ENCODE data around the gene AKAIN1.

Gene AKAIN1, protein sequence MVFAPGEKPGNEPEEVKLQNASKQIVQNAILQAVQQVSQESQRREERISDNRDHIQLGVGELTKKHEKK

DNA sequence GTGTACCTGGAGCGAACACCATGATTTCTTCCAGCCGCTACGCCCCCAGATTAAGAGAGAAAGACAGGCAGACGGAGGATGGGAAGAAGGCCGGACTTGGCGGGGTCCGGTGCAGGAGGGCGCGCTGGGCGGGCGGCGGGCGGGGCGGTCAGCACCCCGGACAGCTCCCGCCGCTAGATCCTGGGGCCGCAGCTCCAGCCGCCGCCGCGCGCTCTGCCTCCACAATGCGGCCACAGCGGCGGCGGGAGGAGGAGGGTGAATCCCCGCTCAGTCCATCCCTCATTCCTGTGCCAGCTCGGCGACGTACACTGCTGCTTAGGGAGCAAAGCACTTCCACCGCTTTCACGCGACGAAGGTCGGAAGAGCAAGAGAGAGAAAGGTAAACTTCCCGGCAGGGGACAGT is at the start of gene AKAIN1:
Gene AKAIN1, minus strand, starts transcription at position 226 of the 403 bp plus-strand sequence. Its CDS starts 204 bp downstream, at position 22.
- DNase-seq = no peak

DNA sequence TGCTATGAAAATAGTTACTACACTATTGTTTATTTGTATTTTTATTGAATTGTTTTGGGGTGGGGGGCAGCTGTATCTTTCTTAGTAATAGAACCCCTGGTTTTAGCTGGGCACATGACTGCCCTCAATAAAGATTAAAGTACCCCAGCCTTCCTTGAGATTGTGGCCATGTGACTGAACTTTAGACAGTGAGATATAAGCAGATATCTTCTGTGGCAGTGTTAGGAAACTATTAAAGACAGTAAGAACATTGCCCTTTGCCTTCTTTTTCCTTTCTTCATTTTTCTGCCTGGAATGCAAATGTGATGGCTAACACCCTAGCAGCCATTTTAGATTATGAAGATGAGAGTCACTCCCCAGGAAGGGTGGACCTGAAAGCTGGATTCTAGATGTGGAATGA is 47.9 kb upstream of the AKAIN1 start:
- no peak for DNase-seq

DNA sequence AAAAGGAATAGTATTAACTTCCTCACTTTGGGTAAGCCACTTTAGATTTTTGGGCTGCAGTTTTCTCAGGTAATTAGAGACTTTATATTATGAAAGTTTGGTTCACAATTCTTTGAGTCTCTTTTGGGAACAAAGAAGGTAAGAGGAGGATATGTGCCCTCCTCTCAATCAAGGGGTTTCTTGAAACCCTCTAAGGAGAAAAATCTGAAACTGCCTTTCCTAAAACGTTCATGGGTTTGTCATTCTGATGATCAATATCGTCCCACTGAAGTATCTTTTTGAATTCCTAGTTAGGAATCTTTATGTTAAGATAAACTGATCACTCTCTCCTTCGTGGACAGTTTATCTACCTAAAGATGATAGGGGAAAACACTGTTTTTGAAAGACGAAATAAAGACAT is 42.4 kb upstream of the AKAIN1 start:
- no peak for DNase-seq

DNA sequence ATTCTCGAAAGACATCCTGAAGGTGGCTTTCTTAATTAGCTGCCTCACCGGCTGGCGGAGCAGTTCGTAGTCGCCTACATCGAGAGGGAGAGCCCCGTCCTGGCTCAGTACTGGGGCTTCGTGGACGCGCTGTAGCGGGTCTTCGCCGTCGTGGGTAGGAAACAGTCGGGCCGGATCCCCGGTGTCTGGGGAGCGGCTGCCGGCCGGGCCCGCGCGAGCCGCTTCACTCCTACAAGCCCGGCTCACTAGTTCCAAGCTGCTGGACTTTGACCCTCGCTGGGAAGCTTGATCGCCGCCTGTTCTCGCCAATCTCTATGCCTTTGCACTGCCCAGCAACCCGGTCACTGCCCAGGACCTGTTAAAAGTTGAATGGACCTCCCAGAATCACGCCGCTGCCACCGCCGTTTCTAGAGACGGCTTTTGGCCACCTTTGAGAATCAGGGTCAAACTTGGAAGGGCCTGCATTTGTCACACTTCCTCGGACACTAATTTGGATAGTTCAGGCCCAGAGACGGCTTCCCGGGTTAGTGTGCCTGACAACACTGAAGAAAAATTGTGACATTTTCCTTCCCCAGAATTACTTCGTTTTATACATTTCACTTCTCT is 41.4 kb upstream of the AKAIN1 start:
- peak; percentile 57 for DNase-seq

DNA sequence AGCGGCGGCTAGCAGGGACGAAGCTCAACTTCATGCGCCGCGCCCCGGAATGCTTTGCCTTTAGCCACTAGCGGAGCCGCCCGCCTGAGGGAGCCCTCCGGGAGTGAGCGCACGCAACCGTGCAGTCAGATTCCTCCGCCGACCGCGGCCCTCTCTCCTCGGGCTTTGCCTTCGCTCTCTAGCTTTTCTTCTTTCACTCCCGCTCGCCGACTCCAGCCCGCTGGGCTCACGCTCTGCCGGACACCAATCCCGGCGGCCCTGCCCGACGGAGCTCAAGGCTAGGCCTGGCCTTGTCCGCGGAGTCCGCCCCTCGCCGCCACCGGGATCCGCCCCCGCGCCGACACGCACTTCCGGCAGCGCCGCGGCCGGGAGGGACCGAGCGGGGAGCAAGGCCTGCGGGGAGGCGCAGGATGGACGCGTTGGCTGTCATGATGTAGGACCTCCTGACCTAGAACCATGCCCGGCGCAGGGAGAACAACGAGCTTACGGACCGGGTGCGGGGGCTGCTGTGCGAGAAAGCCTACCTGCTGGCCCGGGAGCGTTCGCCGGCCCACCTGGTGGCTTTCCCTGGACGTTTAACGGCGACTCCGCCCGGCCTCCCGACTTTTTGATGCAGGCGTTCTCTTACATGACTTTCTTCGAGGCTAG is 40.8 kb upstream of the AKAIN1 start:
- DNase-seq = peak; percentile 87

DNA sequence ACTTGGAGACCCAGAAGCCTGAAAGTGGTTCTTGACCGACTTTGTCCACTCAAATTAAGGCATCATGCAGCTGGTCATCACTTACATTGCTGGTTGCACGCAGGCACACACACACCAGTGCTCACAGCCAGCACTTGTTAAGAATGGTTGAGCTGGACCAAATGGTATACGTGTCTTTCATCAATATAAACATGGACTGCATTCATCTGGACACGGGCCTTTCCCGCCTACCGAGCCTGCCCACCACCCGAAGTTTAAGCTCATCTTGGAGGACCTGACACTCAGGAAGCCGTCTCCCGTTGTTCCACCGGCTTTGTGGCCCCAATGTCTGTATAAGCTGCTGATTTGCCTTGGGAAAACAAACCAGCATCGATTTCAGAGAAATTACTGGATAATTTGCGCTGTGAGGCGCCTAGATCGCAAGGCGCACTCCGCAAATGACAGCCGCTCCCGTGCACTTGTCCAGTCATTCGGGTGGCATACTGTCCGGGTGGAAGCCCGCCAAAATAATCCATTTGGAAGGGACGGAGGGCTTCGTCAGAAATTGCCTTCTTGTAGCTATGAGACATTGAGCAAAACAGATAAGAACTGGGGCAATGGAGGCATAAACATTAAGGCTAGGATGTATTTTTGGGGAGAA is 40.1 kb upstream of the AKAIN1 start:
- no peak for DNase-seq

DNA sequence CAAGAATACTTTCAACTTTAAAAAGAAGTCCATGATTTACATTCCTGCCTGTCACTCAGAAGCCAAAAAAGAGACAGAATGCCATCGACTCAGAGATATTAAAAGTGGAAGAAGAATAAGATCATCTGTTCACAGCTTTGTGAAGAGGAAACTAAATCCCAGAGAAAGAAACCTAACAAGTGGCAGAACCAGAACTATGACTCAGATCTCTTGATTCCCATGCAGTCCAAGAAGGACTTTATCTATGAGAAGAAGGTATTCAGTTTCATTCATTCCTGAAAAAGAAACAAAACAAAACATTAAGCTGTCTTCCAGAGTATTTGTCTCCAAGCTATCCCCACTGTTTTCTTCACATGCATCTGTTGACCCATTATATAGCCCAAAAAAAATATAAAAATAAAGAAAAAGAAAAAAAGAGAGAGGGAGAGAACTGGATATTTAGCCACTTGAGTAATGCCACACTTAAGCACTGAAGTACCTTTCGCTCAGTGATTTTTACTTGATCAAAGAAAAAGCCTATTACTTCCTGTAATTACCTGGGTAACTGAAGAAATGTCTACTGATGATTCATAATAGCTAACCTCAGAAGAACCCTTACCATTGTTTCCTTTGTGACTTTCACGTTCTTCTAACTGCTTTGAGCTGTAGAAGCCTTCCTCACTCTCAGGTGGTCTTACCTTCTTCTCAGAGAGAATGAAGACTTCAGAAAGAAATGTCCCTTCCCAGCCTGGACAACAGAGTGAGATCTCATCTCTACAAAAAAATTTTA is 17.7 kb upstream of the AKAIN1 start:
- no peak for DNase-seq

DNA sequence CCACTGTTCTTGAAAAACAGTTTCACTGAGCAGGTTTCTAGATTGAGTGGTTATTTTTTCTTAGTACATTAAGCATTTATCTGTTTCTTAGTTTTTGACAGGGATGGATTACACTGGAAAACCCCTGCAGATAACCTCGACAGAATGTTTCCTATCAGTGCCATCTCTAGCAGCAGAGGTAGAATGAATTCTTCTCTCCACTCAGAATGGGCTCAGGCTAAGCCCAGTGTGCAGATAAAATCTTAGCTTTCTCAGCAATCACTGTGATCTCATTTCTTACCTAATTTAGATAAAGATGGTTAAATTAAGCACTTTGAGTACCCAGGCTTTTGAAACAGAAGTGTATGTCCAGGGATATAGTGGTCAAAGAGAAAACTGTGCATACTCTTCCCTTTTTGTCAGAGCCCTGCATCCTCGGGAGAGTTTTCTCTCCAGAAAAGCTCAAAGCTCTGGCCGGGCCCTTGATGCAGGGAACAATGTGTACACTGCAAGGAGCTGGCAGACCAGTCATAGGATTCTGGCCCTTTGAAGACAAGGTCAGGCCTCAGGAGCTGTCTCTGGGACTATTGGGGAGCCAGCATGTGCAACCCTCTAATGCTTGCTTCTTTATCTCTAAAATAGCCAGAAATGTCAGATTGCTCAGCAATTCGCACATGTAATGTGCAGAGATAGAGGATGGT is 10.6 kb upstream of the AKAIN1 start:
- no peak for DNase-seq

DNA sequence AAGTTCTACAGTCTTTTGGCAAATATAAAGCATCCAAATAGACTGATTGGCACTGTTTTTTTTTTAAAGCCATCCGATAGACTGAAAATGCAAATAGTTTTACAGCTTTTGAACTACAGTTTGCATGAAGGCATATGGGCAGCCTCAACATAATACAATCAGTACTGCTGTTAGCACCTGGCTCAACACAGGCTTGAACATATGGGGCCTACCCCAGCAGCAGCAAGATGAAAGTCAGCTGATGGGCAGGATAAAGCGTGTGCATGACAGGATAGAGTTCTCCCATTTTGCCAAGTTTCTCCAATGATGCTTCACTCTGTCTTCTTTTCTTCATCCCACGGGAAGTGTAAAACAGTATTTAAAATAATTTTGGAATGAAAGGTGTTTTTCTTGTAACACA is 1.3 kb upstream of the AKAIN1 start:
- no peak for DNase-seq

DNA sequence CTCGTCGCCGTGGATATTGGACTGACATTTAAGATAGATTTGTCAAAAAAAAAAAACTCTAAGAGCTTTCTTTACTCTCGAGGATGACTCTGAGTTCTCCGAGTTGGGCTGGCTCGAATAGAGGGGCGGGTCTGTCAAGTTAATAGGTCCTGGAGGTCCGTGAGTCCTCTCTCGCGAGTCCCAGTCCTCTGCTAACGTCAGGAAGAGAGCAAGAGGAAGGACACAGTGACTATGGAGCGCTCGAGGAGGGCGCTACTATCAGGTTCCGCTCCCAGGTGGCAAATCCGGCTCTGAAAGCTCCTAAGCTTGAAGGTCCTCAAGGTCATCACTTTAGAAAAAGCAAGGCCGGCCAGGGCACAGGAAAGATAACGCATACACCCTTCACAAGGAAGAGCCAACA is 404 bp upstream of the AKAIN1 start:
- no peak for DNase-seq

DNA sequence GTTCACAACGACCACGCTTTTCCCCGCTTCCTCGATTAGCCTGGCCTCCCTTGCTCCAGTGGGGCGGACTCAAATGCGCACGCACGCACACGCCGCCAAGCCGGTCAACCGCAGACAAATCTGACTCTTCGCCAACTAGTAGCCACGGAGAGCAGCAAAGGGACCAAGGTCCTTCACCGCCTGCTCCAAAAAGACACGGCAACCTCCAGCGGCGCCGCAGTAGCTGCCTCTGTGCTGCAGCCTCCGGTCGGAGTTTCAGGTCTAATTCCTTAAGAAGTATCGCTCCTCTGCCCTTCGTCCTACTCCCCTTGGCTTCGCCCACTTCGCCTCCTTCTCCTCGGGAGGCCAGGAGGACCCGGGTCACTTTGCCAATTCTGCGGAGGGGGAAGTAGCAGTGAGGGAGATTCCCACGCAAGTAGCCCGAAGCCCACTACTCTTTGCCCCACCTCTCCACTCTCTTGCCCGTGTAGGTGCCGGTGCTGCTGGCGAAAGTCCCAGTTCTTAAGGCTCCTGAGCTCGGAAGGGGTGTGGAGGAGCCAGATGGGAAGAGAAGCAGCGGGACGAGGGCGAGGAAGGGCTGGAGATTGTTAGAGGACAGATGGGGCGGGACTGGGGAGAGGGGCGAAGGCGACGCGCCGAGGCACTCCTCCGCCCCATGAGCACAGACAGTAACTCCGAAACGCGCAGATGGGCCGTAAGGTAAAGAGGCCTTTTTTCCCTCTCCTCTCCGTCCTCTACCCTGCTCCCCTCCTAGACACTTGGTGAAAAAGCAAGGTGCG is 615 bp downstream of the AKAIN1 start:
- no peak for DNase-seq

DNA sequence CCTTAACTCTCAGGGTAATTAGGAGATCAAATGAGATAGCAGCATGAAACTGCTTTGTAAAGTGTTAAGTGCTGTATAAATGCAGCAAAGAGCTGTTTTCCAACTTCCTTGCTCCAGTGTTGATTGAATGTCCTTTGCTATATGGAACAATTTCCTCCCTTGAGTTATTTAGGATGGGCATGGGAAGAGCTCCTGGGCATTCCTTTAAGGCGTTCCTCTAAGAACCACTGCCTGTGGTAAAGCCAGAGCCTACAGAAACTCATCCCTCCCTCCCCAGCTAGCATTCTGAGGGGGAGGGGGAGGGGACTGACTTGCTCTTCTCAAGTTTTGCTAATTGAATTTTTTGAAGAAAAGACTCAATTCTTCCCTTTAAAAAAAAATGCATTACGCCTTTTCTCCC is 1.4 kb downstream of the AKAIN1 start:
- DNase-seq = no peak

DNA sequence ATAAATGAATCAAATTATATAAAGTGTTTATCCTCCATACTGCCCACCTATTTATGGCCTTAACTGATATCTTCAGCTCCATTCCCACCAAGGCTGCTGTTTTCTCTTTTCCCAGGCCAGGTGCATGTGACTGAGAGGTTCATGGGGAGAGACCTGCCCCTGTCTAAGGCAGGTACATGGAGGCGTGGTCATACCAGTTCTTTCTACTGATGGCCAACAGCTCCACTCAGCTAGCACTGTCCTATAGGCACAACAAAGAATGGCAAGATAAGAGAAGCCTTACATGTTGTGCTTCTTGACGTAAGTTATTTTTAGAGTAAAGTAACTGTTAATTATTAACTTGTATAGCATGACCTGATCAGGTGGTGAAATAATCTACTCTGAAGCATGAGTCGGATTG is 16.8 kb downstream of the AKAIN1 start:
- DNase-seq = no peak

DNA sequence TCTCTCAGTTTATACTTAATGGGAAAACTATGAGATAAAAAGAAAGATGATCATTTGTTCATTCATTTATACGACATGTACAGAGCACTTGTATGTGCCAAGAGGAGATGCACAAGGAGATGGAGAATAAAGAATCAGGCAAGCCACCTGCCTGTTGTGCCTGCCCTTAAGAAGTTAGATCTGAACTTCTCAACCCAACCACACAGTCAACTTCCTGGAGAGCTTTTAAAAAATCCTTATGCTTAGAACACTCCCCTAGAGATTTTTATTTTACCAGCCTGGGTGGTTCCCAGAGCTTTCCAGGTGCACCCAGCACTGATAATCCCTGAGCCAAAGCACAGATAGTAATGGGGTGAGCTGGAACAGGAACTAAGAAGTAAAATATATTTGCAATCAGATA is 18.5 kb downstream of the AKAIN1 start:
- no peak for DNase-seq

DNA sequence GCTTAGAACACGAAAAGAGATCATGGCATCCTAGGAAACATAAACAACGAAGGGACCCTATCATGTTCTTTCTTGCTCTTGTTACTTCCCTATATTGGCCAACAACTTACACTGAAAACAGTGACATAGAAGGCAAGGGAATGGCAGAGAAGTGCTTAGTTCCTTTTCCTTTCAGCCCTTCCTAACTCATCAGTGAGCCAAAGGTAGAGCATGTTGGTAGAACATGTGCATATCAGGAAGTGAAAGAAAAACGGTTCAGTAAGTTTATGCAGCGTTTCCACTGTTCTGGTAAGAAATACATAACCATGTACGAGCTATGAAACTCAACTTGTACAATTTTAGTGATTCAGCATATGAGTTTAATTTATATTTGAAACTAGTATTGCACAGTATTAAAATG is 21.7 kb downstream of the AKAIN1 start:
- no peak for DNase-seq

DNA sequence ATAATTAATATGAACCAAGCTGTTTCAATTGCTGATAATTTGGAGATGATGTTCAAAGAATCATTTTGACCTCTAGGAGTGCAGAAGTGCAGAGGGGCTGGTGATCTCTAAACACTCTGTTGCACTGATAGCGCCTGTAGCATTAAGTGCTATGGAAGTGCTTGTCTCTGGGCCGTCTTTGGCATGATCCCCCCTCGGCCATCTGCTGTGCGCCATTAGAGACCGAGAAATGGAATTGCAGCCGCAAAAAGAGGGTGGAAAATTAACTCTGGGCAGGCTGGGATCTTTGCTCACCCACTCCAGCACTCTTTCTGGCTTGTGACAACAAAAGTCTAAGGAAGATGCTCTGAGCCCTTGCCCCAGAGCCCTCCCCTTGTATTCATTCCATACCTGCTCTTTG is 23.4 kb downstream of the AKAIN1 start:
- DNase-seq = no peak

DNA sequence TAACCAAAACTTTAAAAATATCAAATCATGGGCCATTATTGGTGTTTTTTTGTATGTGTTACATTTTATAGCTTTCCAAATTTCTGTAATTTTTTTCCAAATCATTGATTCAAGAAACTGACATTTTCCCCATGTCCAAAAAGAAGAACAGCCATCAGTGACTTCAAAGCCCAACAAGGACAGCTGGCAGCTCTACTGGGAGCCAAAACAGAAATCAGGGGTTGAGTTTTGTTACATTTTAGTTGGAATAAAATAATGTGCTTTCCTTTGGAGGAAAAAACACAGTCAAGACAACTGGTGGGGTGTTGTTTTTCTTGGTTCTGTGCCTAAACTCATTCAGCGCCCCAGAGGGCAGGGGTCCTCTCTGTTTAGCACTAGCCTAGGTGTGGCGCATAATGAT is 23.8 kb downstream of the AKAIN1 start:
- no peak for DNase-seq

DNA sequence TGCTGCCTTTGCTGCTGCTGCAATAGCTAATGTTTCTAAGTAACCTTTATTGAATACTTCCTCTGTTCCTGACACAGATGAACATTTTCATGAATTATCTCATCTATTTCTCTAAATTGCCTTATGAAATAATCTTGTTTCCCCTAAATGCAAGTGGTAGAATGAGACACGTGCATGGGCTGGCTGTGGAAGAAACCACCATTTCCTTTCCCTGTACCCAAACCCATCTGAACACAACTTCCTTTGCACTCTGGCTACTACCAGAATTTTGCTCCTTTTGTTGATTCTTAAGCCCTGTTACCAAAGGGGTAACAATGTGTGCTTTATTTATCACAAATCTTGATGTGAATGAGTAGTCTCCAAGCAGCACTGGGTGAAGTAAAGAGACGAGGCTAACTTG is 29.2 kb downstream of the AKAIN1 start:
- no peak for DNase-seq

DNA sequence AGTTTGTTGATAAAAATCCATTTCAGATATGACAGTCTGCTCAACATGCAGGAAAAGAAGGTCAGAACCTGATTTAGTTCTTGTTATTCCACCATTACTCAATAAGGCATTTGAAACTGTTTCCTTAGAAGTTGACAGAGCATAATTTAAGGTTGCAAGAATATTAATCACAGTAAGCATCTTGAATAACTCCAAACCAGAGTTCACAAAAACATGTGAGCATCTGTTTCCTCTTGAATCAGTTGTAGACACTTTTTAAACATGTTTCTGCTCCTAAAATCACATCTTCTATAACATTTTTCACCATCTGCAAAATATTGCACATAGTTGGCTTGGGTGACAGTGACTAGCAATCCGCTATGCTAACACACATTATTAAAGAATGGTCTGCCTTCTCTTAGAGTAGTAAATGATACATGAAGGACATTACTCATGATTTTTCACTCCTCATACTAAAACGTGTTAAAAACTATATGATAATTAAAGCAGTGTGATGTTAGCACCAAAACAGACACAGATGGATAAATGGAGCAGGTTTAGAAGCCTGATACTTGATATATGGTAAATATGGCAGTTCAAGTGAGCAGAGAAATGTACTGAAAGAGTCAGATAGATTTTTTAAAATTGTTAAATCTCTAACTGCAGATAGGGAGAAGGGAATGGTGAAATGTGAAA is 30.3 kb downstream of the AKAIN1 start:
- no peak for DNase-seq

DNA sequence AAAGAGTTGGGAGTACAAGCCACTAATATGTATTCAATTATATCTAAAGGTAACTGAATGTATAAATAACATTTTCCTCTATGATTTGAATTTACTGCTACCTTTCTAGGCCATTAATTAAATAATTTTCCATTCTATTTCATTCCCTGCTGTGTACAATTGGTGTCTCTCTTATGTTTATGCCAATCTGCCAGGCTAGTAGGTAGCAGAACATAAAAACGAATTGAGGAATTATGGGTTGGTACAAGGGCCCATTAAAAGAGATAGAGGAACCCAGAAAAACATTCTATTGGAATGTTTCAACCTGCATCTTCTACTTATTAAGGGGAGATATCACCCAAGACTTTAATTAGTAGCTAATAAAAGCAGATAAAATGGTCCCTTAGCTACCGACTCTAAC is 32.2 kb downstream of the AKAIN1 start:
- DNase-seq = no peak

DNA sequence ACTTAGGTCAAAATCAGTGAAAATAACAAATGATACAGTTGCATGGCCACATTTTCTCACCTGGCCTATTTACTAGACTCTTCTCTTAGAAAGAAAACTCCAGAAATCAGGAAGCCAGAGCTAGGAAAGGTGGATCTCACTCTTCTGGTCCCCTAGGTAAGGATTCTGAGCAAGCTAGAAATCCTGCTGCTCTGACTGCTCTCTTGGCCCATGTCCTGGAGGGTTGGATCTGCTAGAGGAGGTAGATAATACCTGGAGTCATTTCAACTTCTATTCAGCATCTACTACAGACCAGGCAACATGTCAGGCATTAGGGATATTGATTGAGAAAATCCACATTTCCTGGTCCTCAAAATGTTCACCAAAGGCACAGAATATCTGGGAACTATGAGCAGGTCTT is 34.9 kb downstream of the AKAIN1 start:
- no peak for DNase-seq

DNA sequence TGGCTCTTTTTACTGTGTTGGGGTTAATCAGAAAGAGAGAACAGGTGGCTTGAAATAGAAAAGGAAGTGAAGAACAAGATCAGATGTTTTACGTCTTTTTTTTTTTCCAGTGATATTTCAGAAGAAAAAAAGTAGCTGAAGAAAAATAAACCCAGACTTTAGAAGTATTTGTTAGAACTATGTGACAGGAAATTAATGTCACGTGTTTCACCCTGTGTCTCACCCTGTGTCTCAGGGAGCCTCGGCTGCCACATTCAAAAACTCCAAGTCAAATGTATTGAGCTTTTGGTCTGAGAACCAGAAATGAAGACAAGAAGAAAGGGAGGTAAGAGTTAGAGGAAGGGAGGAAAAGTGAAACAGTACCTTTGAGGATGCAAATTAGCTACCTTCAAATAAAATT is 38.0 kb downstream of the AKAIN1 start:
- DNase-seq = peak; percentile 14

Measured in CD4-positive, alpha-beta T cell treated with Interleukin-21 for 1 hour (primary cell).